GM23248 (cell line): Measurements from ENCODE around the gene KIF12.

Source experiments
- EZH2 ChIP-seq: fragments of 200-600 bp; sonication (generic); IDR thresholded peaks from 2 replicates; pipeline ENCODE4 v1.6.1; 2018; ENCODE audit warnings: antibody characterized with exemption, mild to moderate bottlenecking; ENCODE audit not compliant: insufficient read depth, poor library complexity, severe bottlenecking
- EZH2phosphoT487 ChIP-seq: fragments of 200-600 bp; sonication (generic); IDR thresholded peaks from 2 replicates; pipeline ENCODE4 v1.6.1; 2018; ENCODE audit warnings: antibody characterized with exemption, moderate library complexity, mild to moderate bottlenecking, low read depth; ENCODE audit not compliant: insufficient read depth

DNA sequence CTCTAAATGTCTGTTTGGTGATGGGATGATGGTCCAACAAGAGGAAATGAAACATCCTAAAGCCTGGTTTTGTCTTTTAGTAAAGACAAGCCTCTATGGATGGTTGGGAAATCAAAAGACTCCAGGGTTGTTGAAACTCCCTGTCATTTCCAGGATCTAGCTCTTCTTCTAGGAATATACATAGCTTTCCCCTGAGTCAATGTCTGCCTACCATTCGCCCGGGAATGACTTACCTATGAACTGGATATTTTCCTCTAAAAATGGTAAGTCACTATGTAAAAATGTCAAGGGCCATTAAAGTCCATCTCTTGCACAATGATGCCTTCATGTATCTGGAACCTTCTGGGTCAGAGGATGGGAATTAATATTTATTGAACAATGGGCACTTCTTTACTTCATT, 11.1 kb upstream of the KIF12 start:
- TF ChIP-seq EZH2: no peak
- TF ChIP-seq EZH2phosphoT487: no peak
